Daoy (cell line): ENCODE measurements around the gene DR1. TPM values are rescaled to one million over a fixed set of nuclear protein-coding genes. Genes with fewer than 3 reads are reported as not detected.
"Not testable (repeated sequence)": the region's sequence is repeated elsewhere in the genome, so short reads cannot be mapped to it uniquely, and the experiment has no call there.

Experiments used
- DNase-seq: peaks from one replicate; pipeline ENCODE4 v3.0.0-alpha.2; 2015; ENCODE audit warnings: low read depth
- total RNA-seq: library from RNA; depleted of rRNA; stranded (reverse); fragments of >200 nt; shearing (Covaris generic); gene quantifications from 2 replicates; pipeline ENCODE4 v1.2.3, GENCODE V29; 2014; rRNA removed

DR1 gene
- total RNA-seq, 1 experiment from 2014 or later = 89.9 TPM

GRCh38 chr1:93384656-93385055 lies 38.9 kb downstream of the DR1 start:
- DNase-seq = no peak

GRCh38 chr1:93386268-93386667 lies 40.6 kb downstream of the DR1 start:
- not testable (repeated sequence) for DNase-seq

- no peak for DNase-seq
These were observed 48.8 kb downstream of the DR1 start for GRCh38 chr1:93394514-93394913.

- DNase-seq = no peak
These were observed 49.5 kb downstream of the DR1 start for GRCh38 chr1:93395195-93395594.

DNA sequence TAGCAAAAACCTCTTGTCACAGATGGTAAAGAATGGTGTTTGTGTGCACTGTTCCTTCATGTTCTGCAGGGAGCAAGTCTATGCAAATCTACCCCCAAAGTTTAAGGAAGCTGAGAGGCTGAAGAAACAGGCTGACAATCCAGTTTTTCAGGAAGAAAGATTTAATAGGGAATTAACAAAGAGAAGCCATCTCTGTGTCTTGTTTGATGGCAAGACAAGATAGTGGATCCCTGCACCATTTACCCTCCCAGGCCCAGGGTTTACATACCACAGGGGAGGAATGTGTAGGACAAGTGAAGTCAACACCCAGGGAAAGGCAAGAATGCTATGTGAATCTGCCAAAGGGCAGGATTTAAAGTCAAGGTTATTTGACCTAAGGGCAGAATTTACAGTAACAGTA lies 54.1 kb downstream of the DR1 start:
- DNase-seq = no peak

DNA sequence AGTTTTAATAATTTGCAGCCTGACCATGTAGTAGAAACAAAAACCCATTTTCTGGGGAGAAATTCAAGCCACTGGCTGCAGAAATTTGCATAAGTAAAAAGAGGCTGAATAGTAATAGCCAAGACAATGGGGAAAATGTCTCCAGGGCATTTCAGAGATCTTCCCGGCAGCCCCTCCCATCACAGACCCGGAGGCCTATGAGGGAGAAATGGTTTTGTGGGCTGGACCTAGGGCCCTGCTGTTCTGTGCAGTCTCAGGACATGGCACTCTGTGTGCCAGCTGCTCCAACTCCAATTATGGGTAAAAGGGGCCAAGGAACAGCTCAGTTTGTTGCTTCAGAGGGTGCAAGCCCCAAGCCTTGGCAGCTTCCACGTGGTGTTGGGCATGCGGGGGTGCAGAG lies 62.5 kb downstream of the DR1 start:
- no peak for DNase-seq

DNA sequence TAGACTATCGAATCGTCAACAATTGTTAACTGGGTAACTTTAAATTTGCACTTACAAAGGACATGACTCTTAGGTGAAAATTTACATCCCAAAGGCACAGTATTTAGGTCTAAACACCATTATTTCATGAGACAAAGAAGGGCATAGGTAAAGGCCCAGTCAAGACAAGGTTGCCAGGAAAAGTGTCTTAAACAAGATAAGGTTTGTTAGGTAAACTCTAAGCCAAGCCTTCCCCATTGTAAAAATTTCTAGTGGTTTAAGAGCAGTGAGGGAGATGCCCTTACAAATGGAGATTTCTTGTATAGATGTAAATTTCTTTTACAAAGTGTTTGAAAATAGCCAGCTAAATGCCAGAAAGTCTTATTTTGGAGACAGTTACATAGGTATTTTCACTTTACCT lies 65.3 kb downstream of the DR1 start:
- no peak for DNase-seq

GRCh38 chr1:93414749-93415148 lies 69.0 kb downstream of the DR1 start:
- no peak for DNase-seq

DNA sequence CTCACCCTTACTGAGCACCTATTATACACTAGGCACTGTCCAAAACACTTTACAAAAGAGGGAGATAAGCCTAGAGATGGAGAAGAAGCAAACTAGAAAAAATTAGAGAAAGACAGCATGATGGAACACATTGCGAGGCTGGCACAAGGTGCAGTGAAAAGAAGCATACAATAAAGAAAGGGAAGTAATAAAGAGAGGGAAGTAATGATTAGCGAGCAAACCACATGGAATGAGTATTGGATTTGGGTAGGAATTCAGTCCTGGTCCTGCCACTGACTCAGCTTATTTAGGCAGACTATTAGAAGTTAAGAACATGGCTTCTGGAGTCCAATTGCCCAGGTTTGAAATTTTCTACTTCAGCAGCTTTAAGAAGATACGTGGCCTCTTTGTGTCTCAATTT lies 69.6 kb downstream of the DR1 start:
- DNase-seq = no peak

DNA sequence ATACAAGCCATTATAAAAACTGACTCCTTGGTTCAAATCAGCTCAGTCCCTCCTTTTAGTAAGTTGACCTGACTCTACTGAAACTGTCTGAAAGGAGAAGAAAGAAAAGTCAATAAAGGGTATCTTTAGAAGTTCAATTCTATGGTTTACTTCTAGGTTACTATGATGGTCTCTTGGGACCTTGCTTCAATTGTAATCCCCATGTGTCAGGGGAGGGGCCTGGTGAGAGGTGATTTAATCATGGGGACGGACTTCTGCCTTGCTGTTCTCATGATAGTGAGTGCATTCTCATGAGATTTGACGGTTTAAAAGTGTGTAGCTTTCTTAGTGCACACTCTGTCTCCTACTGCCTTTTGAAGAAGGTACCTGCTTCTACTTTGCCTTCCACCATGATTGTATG lies 70.5 kb downstream of the DR1 start:
- no peak for DNase-seq

Other genes with a start within 250 kb of the DR1 start
- gene TMED5, start 165.5 kb upstream of the DR1 start, total RNA-seq = 91.5 and 110 TPM in 2 replicates
- gene CCDC18, start 165.2 kb upstream of the DR1 start, total RNA-seq = 30.2 and 46.2 TPM in 2 replicates
- 35.4 and 40.7 TPM in 2 replicates for gene FNBP1L, start 102.2 kb downstream of the DR1 start, total RNA-seq